ENCODE results near the gene IWS1.

Gene IWS1

DNA sequence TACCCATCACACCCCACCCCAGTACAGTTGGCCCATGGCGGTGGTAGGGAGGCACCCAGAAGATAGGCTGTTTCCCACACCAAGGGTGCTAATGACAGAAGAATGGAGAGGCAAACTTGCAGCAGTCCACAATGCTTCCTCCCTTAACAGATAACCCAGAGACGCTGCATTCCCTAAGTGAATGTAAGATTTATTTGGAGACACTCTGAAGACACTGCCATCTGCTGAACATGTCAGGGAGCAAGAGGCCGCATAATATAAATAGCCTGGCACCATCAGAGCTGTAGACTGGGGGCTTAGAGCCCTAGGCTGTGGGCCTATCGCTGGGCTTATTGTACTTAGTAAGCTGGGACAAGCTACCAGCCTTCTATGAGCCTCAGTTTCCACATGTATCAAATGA is 2.2 kb upstream of the IWS1 start:
- no peak for TF ChIP-seq SIN3A (IDR thresholded peaks at IDR 0.05; ENCODE audit: borderline replicate concordance, insufficient read depth, low read length)
- no peak for TF ChIP-seq POLR2AphosphoS5 (IDR thresholded peaks at IDR 0.05; ENCODE audit: low read depth, low read length)
- TF ChIP-seq TAF1 (IDR thresholded peaks at IDR 0.05; ENCODE audit: borderline replicate concordance, insufficient read depth, low read length), result no peak
- TF ChIP-seq, protein P1, sequence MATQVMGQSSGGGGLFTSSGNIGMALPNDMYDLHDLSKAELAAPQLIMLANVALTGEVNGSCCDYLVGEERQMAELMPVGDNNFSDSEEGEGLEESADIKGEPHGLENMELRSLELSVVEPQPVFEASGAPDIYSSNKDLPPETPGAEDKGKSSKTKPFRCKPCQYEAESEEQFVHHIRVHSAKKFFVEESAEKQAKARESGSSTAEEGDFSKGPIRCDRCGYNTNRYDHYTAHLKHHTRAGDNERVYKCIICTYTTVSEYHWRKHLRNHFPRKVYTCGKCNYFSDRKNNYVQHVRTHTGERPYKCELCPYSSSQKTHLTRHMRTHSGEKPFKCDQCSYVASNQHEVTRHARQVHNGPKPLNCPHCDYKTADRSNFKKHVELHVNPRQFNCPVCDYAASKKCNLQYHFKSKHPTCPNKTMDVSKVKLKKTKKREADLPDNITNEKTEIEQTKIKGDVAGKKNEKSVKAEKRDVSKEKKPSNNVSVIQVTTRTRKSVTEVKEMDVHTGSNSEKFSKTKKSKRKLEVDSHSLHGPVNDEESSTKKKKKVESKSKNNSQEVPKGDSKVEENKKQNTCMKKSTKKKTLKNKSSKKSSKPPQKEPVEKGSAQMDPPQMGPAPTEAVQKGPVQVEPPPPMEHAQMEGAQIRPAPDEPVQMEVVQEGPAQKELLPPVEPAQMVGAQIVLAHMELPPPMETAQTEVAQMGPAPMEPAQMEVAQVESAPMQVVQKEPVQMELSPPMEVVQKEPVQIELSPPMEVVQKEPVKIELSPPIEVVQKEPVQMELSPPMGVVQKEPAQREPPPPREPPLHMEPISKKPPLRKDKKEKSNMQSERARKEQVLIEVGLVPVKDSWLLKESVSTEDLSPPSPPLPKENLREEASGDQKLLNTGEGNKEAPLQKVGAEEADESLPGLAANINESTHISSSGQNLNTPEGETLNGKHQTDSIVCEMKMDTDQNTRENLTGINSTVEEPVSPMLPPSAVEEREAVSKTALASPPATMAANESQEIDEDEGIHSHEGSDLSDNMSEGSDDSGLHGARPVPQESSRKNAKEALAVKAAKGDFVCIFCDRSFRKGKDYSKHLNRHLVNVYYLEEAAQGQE (IDR thresholded peaks at IDR 0.05; ENCODE audit: insufficient read depth in 1 of 2, low read depth in 2 of 2, low read length in 2 of 2), result no peak
- no peak for TF ChIP-seq FOXP2 (optimal IDR thresholded peaks at IDR 0.05; ENCODE audit: borderline replicate concordance, extremely low read depth, extremely low read length, insufficient read depth)

DNA sequence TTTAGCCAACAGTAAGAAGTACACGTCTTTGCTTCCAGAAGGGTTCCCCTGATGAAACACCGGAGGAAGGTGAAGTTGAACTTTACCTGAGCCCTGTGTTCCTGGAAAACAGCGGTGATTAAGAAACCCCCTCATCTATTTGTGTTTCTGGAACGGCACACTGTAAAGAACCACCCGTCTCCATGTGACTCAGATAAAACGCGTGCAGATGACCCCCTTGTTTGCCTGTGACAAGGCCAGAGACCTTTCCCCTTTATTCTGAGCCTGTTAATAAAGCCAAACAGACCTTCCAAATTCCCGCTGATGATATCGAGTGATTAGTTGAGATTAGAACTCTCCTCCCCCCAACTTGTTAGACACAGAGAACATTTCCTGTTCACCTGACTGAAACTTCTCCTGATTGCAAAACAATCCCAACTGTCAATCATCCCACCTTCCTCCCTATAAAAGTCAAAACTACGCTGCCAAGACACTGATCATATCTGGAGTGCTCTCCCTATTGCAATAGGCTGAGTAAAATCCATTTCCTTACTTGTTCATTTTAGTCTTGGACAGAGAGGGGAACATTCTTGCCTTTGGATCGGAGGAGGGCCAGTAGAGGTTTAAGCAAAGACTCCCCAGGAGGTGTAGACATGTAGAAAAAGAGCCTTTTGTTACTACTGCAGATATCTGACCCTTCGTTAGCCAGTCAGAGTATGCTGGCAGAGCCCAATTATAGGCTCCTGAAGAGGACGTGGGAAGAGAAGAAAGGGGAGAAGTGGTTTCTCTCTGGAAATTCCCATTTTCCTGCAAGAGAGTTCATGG is 914 bp upstream of the IWS1 start:
- no peak for TF ChIP-seq SIN3A (IDR thresholded peaks at IDR 0.05; ENCODE audit: borderline replicate concordance, insufficient read depth, low read length)
- TF ChIP-seq, protein P1 (IDR thresholded peaks at IDR 0.05; ENCODE audit: insufficient read depth in 1 of 2, low read depth in 2 of 2, low read length in 2 of 2), result no peak
- TF ChIP-seq TAF1 (IDR thresholded peaks at IDR 0.05; ENCODE audit: borderline replicate concordance, insufficient read depth, low read length), result no peak
- TF ChIP-seq FOXP2 (optimal IDR thresholded peaks at IDR 0.05; ENCODE audit: borderline replicate concordance, extremely low read depth, extremely low read length, insufficient read depth), result no peak
- no peak for TF ChIP-seq POLR2AphosphoS5 (IDR thresholded peaks at IDR 0.05; ENCODE audit: low read depth, low read length)

DNA sequence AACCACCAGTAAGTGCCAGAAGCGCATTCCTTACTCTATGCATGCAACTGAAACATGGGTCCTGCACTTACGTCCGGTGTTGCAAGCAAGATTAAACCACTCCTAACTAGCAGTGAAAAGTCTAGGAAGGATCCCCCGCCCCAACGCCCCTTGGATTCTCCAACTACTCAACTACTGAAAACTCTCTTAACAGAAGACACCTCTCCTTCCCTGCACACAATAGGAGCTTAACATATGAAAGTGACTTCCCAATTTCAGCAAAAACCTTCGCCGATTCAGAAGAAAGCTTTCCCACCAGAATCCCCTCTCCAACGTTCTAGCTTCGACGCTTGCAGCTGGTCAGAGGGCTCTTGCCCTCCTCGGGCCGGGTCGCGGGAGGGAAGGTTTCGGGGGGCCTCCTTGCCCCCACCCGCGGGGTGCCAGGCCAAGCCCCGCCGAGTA is 578 bp downstream of the IWS1 start:
- TF ChIP-seq TAF1 (IDR thresholded peaks at IDR 0.05; ENCODE audit: borderline replicate concordance, insufficient read depth, low read length), result no peak
- TF ChIP-seq, protein P1 (IDR thresholded peaks at IDR 0.05; ENCODE audit: insufficient read depth in 1 of 2, low read depth in 2 of 2, low read length in 2 of 2), result no peak
- TF ChIP-seq POLR2AphosphoS5 (IDR thresholded peaks at IDR 0.05; ENCODE audit: low read depth, low read length), result no peak
- no peak for TF ChIP-seq SIN3A (IDR thresholded peaks at IDR 0.05; ENCODE audit: borderline replicate concordance, insufficient read depth, low read length)
- TF ChIP-seq FOXP2 (optimal IDR thresholded peaks at IDR 0.05; ENCODE audit: borderline replicate concordance, extremely low read depth, extremely low read length, insufficient read depth), result no peak

DNA sequence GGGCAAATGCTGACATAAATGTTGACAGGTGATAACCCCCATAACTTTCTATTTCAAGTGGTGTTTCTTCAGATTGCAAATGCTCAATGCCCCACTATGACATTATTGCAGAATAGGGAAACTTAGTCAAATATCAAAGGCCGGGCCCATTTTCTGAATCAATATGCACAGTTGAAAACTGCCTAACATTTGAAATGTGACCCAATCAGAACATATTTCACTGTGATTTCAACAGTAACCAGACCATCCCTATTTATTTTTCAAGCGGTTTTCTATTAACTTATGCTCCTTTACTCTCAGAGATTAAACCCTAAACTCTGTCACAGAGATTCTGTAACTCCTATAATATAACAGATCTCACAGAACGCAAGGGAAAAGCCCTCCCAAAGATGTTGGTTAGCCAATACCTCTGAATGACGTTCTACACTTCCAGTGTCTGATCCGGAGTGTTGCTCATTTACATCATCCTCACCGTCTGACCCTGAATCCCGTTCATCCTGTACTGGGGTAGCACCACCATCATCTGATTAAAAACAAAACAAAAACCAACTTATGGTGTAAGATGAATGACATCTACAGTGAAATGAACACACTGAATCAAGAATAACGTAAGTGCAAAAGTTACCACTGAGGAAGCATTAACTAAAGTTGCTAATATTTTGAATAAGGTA is 2.9 kb downstream of the IWS1 start:
- TF ChIP-seq POLR2AphosphoS5 (IDR thresholded peaks at IDR 0.05; ENCODE audit: low read depth, low read length) (no peak), SIN3A (IDR thresholded peaks at IDR 0.05; ENCODE audit: borderline replicate concordance, insufficient read depth, low read length) (no peak), FOXP2 (optimal IDR thresholded peaks at IDR 0.05; ENCODE audit: borderline replicate concordance, extremely low read depth, extremely low read length, insufficient read depth) (no peak), TAF1 (IDR thresholded peaks at IDR 0.05; ENCODE audit: borderline replicate concordance, insufficient read depth, low read length) (no peak)
- TF ChIP-seq, protein P1 (IDR thresholded peaks at IDR 0.05; ENCODE audit: insufficient read depth in 1 of 2, low read depth in 2 of 2, low read length in 2 of 2), result no peak

Measured in PFSK-1 (cell line).